NCI-H128 (cell line): ENCODE data around the gene EEF1AKMT3.

Experiments
- DNase-seq: peaks from one replicate; lab custom pipeline; 2025; ENCODE audit not compliant: unreplicated experiment; lab: John Stamatoyannopoulos, UW

The EEF1AKMT3 gene

GRCh38 chr12:57772429-57773322, at the start of gene EEF1AKMT3:
Gene EEF1AKMT3, plus strand, starts transcription at chr12:57772614. Its CDS starts 111 bp downstream, at chr12:57772725.
- no peak for DNase-seq

GRCh38 chr12:57722716-57723629, 49.4 kb upstream of the EEF1AKMT3 start:
- no peak for DNase-seq

GRCh38 chr12:57723630-57723962, 48.8 kb upstream of the EEF1AKMT3 start:
- DNase-seq: no peak

- DNase-seq: no peak
These were observed 48.1 kb upstream of the EEF1AKMT3 start for GRCh38 chr12:57724003-57724935.

GRCh38 chr12:57724936-57725740, 47.3 kb upstream of the EEF1AKMT3 start:
- DNase-seq: no peak

- no peak for DNase-seq
These were observed 46.6 kb upstream of the EEF1AKMT3 start for GRCh38 chr12:57725851-57726150.

GRCh38 chr12:57726151-57726883, 46.1 kb upstream of the EEF1AKMT3 start:
- DNase-seq: peak; percentile 79

GRCh38 chr12:57726884-57727757, 45.3 kb upstream of the EEF1AKMT3 start:
- DNase-seq: no peak

- no peak for DNase-seq
These were observed 44.5 kb upstream of the EEF1AKMT3 start for GRCh38 chr12:57727758-57728395.

GRCh38 chr12:57729321-57729844, 43.0 kb upstream of the EEF1AKMT3 start:
- DNase-seq: no peak

GRCh38 chr12:57730336-57731067, 41.9 kb upstream of the EEF1AKMT3 start:
- DNase-seq: no peak

- no peak for DNase-seq
These were observed 40.9 kb upstream of the EEF1AKMT3 start for GRCh38 chr12:57731411-57732080.

GRCh38 chr12:57732270-57732669, 40.1 kb upstream of the EEF1AKMT3 start:
- no peak for DNase-seq

- no peak for DNase-seq
These were observed 39.5 kb upstream of the EEF1AKMT3 start for GRCh38 chr12:57732726-57733593.

- DNase-seq: no peak
These were observed 38.5 kb upstream of the EEF1AKMT3 start for GRCh38 chr12:57733928-57734327.

GRCh38 chr12:57734591-57734990, 37.8 kb upstream of the EEF1AKMT3 start:
- DNase-seq: no peak
